Natural killer cell (primary cell): ENCODE data around the gene RTP5. TPM values are rescaled to one million over a fixed set of nuclear protein-coding genes. Genes with fewer than 3 reads are reported as not detected.
"Not testable (repeated sequence)": the region's sequence is repeated elsewhere in the genome, so short reads cannot be mapped to it uniquely, and the experiment has no call there.

Experiments used
- ATAC-seq, 3 donors: fragments of 150-1000 bp in 2 of 3; fragments of 200-7000 bp in 1 of 3; cut with Tn5 transposase; 1 replicate in 1 of 3; 2 replicates in 2 of 3; pipeline ENCODE4 v1.10.0; 2021; ENCODE audit warnings: mild to moderate bottlenecking in 2 of 3, moderate library complexity in 2 of 3
- DNase-seq, 2 donors: peaks; one replicate each; pipeline versions ENCODE4 v3.0.0 to v3.0.0-alpha.2; 2013 to 2021; ENCODE audit warnings: mixed read lengths in 1 of 2
- H3K27ac ChIP-seq: one replicate; pipeline ENCODE4 v1.5.1; 2013; ENCODE audit warnings: mild to moderate bottlenecking, low read length
- H3K27me3 ChIP-seq: one replicate; pipeline ENCODE4 v1.6.1; 2013; ENCODE audit warnings: low read length; ENCODE audit not compliant: control insufficient read depth, insufficient read depth
- H3K36me3 ChIP-seq: one replicate; pipeline ENCODE4 v1.6.1; 2013; ENCODE audit warnings: low read length; ENCODE audit not compliant: control insufficient read depth, insufficient read depth
- H3K4me1 ChIP-seq: one replicate; pipeline ENCODE4 v1.6.1; 2013; ENCODE audit warnings: low read length; ENCODE audit not compliant: control insufficient read depth, insufficient read depth
- H3K4me3 ChIP-seq: one replicate; pipeline ENCODE4 v1.5.1; 2013; ENCODE audit warnings: low read length
- H3K9me3 ChIP-seq: one replicate; pipeline ENCODE4 v1.6.1; 2013; ENCODE audit warnings: low read length; ENCODE audit not compliant: control insufficient read depth, insufficient read depth
- H3K27ac Mint-ChIP-seq, 2 donors: one replicate each; pipeline ENCODE4 v1.8.0; 2022; ENCODE audit warnings: mild to moderate bottlenecking in 2 of 2, mixed read lengths in 2 of 2, moderate library complexity in 1 of 2
- H3K27me3 Mint-ChIP-seq, 2 donors: one replicate each; pipeline ENCODE4 v1.8.0; 2022; ENCODE audit warnings: low read depth in 2 of 2, mixed read lengths in 2 of 2
- H3K36me3 Mint-ChIP-seq: one replicate; pipeline ENCODE4 v1.8.0; 2022; ENCODE audit warnings: mixed read lengths
- H3K4me1 Mint-ChIP-seq, 2 donors: one replicate each; pipeline ENCODE4 v1.8.0; 2022; ENCODE audit warnings: mixed read lengths in 2 of 2
- H3K4me3 Mint-ChIP-seq: one replicate; pipeline ENCODE4 v1.8.0; 2022; ENCODE audit warnings: mild to moderate bottlenecking, moderate library complexity, mixed read lengths
- H3K9me3 Mint-ChIP-seq, 2 donors: one replicate each; pipeline ENCODE4 v1.8.0; 2022; ENCODE audit warnings: mixed read lengths in 2 of 2
- WGBS: methylation state at CpG from one replicate; pipeline ENCODE4 v1.1.7; 2013; ENCODE audit warnings: missing lambda C conversion rate; ENCODE audit not compliant: insufficient coverage; 5-methylcytosine and 5-hydroxymethylcytosine counted together
- intact Hi-C: fragments of 100-400 bp; cut with micrococcal nuclease; formaldehyde crosslinking; loops from one replicate; pipeline ENCODE4 v1.14.2; 2022
- total RNA-seq, 4 donors: library from RNA; stranded (reverse); fragments of 120-200 nt in 1 of 4; gene quantifications; one replicate each; pipeline versions ENCODE4 v1.2.3 to v1.2.4, GENCODE V29; 2013 to 2022
- TF ChIP-seq, protein P1 (sequence below): fragments of 200-600 bp; IDR thresholded peaks from one replicate; pipeline ENCODE4 v1.8.0; 2022; ENCODE audit warnings: antibody characterized with exemption

RTP5 gene
- total RNA-seq, 3 donors from 2014 or later (not counting 1 experiment from before 2014, with no cell fraction given): 0.47 to 1.7 (median 0.68) TPM

DNA sequence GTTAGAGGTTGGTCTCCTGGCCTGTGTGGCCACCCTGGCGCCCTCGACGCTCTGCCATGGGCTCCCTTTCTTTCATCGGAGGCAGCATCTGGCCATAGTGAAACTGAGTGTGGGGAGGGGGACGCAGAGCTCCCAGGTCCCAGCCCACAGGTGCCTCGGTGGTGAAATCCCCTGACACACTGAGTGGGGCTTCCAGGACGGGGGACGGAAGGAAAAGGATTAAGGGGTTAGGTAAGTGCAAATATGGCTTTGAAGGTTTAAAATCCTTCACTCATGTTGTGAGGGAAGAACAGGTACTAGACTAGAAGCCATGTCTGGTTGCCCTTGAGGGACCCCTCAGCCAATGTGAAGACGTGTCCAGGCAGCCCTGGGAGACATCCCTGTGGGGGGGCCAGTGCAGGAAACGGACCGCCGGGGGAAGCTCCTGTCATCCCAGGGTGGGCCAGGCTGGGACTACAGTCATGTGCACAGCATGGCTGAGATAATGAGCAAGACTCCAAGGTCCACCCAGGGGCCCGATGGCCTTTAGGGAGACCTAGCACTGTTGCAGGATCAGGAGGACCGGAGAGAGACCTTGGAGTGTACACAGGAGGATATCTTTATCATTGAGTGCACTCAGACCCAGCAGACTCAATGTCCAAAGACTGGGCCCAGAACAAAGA is 36.3 kb downstream of the RTP5 start:
- no peaks in the 10 kb centered on the region for H3K9me3 ChIP-seq
- Mint-ChIP-seq H3K4me1 (peaks cover 0 to 2% of the 10 kb centered on the region in 2 donors), H3K27me3 (peaks cover 0 to 2% of the 10 kb centered on the region in 2 donors), H3K27ac (no peak overlapping the region), H3K9me3 (no peaks in the 10 kb centered on the region), H3K4me3 (no peak overlapping the region), H3K36me3 (no peaks in the 10 kb centered on the region)
- intact Hi-C loops: no loop called here
- no peaks in the 10 kb centered on the region for H3K36me3 ChIP-seq
- TF ChIP-seq, protein P1, sequence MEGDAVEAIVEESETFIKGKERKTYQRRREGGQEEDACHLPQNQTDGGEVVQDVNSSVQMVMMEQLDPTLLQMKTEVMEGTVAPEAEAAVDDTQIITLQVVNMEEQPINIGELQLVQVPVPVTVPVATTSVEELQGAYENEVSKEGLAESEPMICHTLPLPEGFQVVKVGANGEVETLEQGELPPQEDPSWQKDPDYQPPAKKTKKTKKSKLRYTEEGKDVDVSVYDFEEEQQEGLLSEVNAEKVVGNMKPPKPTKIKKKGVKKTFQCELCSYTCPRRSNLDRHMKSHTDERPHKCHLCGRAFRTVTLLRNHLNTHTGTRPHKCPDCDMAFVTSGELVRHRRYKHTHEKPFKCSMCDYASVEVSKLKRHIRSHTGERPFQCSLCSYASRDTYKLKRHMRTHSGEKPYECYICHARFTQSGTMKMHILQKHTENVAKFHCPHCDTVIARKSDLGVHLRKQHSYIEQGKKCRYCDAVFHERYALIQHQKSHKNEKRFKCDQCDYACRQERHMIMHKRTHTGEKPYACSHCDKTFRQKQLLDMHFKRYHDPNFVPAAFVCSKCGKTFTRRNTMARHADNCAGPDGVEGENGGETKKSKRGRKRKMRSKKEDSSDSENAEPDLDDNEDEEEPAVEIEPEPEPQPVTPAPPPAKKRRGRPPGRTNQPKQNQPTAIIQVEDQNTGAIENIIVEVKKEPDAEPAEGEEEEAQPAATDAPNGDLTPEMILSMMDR: no peak
- DNase-seq: peak in 1 of 2 donors; percentile 5
- no peaks in the 10 kb centered on the region for H3K27me3 ChIP-seq
- no peak for ATAC-seq
- no peak overlapping the region for H3K27ac ChIP-seq
- no peak overlapping the region for H3K4me3 ChIP-seq
- 95% methylated on average over 14 of the region's 14 CpGs for WGBS
- peaks cover 11% of the 10 kb centered on the region for H3K4me1 ChIP-seq

DNA sequence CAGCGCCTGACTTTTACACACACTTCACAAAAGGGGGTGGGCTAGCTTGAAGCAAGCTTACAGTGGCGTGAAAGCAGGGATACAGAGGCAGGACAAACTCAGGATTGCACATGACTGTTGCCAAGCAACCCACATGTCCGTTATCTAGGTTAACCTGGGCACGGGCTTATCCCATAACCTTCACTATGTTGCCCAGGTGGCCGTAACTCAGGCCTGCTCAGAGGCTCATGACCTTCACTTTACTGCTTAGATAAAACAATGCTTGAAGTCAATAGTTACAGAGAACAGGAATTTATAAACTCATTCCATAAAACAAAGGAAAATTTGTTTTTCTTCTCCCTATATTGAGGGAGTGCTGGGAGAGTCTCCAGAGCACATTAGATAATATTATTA is 36.8 kb downstream of the RTP5 start:
- intact Hi-C loops, ATAC-seq, H3K4me3 Mint-ChIP-seq, H3K27ac Mint-ChIP-seq, H3K36me3 ChIP-seq, H3K27me3 Mint-ChIP-seq, H3K27ac ChIP-seq, H3K9me3 Mint-ChIP-seq, DNase-seq, H3K9me3 ChIP-seq, H3K27me3 ChIP-seq, H3K4me3 ChIP-seq, H3K4me1 Mint-ChIP-seq, H3K36me3 Mint-ChIP-seq: not testable (repeated sequence)
- WGBS: 97% methylated on average over 5 of the region's 5 CpGs
- H3K4me1 ChIP-seq: peaks cover 11% of the 10 kb centered on the region

DNA sequence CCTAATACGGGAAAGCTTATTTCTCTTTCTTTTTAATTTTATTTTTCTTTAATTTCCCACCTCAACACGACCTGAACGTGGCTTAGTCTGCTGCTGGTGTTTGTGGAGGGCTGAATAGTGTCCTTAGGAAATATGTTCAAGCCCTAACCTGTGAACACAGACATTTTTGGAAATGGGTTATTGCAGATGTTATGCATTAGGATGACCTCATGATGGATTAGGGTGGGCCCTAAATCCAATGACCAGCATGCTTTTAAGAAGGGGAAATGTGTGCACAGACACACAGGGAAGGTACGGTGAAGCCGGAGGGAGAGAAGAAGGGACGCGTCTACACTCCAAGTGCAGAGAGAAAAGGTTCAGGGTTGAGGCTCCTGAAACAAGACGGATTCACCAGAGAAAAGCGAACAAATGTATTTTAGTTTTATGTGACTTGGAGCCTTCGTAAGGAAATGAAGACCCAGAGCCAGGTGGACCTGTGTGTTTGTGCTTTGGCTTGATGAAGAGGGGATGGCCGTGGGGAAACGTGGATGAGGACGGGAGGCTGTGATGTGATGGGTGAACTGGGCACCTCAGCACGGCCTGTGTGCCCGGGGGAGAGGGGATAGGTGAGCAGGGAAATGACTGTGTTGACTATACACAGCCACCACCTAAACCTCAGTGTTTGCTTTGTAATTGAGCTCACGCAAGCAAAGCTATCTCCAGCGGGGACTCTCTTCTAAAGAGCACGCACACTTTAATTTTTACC is 37.5 kb downstream of the RTP5 start:
- H3K9me3 Mint-ChIP-seq: no peaks in the 10 kb centered on the region
- H3K4me1 ChIP-seq: peaks cover 6% of the 10 kb centered on the region
- no peaks in the 10 kb centered on the region for H3K9me3 ChIP-seq
- no peak overlapping the region for H3K27ac ChIP-seq
- H3K4me3 ChIP-seq: no peak overlapping the region
- H3K4me1 Mint-ChIP-seq: peaks cover 0 to 6% of the 10 kb centered on the region in 2 donors
- H3K4me3 Mint-ChIP-seq: no peak overlapping the region
- no peak for DNase-seq
- intact Hi-C loops: no loop called here
- H3K27ac Mint-ChIP-seq: no peak overlapping the region
- no peaks in the 10 kb centered on the region for H3K36me3 Mint-ChIP-seq
- H3K27me3 ChIP-seq: no peaks in the 10 kb centered on the region
- TF ChIP-seq, protein P1: no peak
- ATAC-seq: no peak
- no peaks in the 10 kb centered on the region for H3K36me3 ChIP-seq
- 95% methylated on average over 14 of the region's 18 CpGs for WGBS
- no peaks in the 10 kb centered on the region for H3K27me3 Mint-ChIP-seq

DNA sequence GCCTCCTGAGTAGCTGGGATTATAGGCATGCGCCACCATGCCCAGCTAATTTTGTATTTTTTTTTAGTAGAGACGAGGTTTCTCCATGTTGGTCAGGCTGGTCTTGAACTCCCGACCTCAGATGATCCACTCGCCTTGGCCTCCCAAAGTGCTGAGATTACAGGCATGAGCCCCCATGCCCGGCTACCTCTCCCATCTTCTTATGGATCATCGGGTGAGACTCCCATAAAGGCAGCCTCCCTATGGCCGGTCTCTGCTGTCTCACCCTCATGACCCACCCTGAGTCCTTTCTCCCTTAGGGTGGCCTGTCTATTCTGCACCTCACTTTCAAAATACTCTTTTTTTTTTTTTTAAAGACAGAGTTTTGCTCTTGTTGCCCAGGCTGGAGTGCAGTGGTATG is 38.3 kb downstream of the RTP5 start:
- H3K27me3 Mint-ChIP-seq, H3K27ac Mint-ChIP-seq, DNase-seq, H3K4me3 Mint-ChIP-seq, H3K27ac ChIP-seq, H3K4me1 ChIP-seq, H3K36me3 ChIP-seq, H3K4me3 ChIP-seq, ATAC-seq, intact Hi-C loops, H3K27me3 ChIP-seq, H3K4me1 Mint-ChIP-seq, H3K9me3 Mint-ChIP-seq, H3K36me3 Mint-ChIP-seq, H3K9me3 ChIP-seq: not testable (repeated sequence)
- WGBS: 92% methylated on average over 7 of the region's 7 CpGs
